Stimulated activated effector memory CD8-positive, alpha-beta T cell treated with anti-CD3 and anti-CD28 coated beads, Interleukin-12 subunit alpha, Interleukin-12 subunit beta, amount 100 ng/mL, for 72 hours (primary cell): ENCODE measurements around the gene C1S.
A peak's percentile ranks its signal among the peaks of the same experiment; 100 is the strongest.
"Not testable (repeated sequence)": the region's sequence is repeated elsewhere in the genome, so short reads cannot be mapped to it uniquely, and the experiment has no call there.

Experiments
- ATAC-seq: fragments of 150-1000 bp; cut with Tn5 transposase; 2 replicates; pipeline ENCODE4 v1.10.0; 2021
- DNase-seq, 2 donors: peaks; one replicate each; pipeline ENCODE4 v3.0.0; 2021 to 2022; ENCODE audit warnings: low spot score in 2 of 2
- H3K27ac Mint-ChIP-seq: one replicate; pipeline ENCODE4 v1.8.0; 2022; ENCODE audit warnings: mild to moderate bottlenecking, mixed read lengths
- H3K36me3 Mint-ChIP-seq: one replicate; pipeline ENCODE4 v1.8.0; 2022; ENCODE audit warnings: mild to moderate bottlenecking, mixed read lengths
- H3K4me1 Mint-ChIP-seq: one replicate; pipeline ENCODE4 v1.8.0; 2022; ENCODE audit warnings: mixed read lengths
- H3K4me3 Mint-ChIP-seq: one replicate; pipeline ENCODE4 v1.8.0; 2022; ENCODE audit warnings: mild to moderate bottlenecking, mixed read lengths
- H3K9me3 Mint-ChIP-seq: one replicate; pipeline ENCODE4 v1.8.0; 2022; ENCODE audit warnings: mixed read lengths

C1S gene

DNA sequence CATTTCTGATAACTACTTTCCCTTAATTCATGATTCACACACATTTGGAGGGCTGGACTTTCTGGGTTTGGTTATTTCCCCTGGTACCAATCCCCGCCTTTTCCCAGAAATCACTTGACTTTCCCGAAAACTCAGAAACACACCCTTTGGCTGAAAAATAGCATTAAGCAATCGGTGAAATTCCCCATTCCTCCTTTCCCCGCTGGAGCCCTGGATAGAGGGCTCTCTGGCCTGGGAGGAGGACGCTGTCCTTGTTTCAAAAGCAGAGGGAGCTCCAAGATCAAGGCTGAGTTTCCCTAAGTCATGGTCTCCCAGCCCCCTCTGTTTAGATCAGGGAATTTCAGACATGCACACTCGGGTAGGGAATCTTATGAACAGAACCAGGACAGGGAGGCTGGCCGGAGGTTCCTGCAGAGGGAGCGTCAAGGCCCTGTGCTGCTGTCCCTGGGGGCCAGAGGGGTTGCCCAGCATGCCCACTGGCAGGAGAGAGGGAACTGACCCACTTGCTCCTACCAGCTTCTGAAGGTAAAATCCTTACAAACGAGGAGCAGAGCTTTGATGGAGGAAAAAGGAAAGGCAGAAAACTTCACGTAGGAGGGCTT lies at the start of gene C1S:
Gene C1S (plus strand): TSS at position 366 of the 602 bp plus-strand sequence. CDS start 1,195 bp downstream, outside the sequence.
- DNase-seq: no peak
- Mint-ChIP-seq H3K4me1 (no peaks in the 10 kb centered on the region), H3K9me3 (no peaks in the 10 kb centered on the region), H3K4me3 (no peak within 1 kb of the TSS), H3K36me3 (no peaks in the 10 kb centered on the region), H3K27ac (no peak within 1 kb of the TSS)
- ATAC-seq: no peak

DNA sequence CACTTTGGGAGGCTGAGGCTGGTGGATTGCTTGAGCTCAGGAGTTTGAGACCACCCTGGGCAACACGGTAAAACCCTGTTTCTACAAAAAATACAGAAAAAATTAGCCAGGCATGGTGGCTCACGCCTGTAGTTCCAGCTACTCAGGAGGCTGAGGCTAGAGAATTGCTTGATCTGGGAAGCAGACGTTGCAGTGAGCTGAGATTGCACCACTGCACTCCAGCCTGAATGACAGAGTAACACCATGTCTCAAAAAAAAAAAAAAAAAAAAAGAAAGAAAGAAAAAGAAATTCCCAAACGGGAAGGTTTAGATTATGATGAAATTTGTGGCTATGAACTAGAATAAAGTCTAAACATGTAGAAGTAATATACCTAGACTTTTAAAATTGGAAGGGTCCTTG lies 49.1 kb upstream of the C1S start:
- H3K4me3 Mint-ChIP-seq, ATAC-seq, H3K27ac Mint-ChIP-seq, DNase-seq, H3K9me3 Mint-ChIP-seq: not testable (repeated sequence)
- peaks cover 73% of the 10 kb centered on the region for H3K36me3 Mint-ChIP-seq
- peaks cover 16% of the 10 kb centered on the region for H3K4me1 Mint-ChIP-seq

DNA sequence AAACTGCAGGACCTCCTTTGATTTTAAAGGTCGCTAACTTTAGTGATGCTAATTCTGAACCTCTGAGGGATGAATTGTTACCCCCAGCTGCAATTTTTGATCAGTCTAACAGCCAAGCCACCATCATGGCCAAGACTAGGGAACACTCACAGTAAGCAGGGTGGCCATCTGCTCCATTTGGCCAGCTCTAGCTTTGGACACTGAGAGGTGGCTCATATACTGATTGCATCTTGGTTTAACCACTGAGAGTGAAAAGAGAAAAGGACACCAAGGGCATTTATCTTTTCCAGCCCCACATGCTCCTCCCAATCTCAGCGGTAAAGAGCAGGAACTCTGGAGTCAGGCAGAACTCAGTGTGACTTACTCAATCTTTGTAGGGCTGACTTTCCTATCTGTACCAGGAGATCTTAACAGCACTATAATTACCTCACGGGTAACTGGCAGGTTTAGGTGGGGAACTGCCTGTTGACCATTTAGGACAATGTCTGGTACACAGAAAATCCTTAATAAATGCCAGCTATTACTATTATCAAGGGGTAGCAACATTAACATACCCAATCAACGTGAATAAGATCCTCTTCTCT lies 48.4 kb upstream of the C1S start:
- Mint-ChIP-seq H3K4me3 (no peak overlapping the region), H3K4me1 (peaks cover 23% of the 10 kb centered on the region), H3K9me3 (no peaks in the 10 kb centered on the region), H3K36me3 (peaks cover 66% of the 10 kb centered on the region), H3K27ac (peak overlapping the region; percentile 33)
- DNase-seq (no peak), ATAC-seq (no peak)

DNA sequence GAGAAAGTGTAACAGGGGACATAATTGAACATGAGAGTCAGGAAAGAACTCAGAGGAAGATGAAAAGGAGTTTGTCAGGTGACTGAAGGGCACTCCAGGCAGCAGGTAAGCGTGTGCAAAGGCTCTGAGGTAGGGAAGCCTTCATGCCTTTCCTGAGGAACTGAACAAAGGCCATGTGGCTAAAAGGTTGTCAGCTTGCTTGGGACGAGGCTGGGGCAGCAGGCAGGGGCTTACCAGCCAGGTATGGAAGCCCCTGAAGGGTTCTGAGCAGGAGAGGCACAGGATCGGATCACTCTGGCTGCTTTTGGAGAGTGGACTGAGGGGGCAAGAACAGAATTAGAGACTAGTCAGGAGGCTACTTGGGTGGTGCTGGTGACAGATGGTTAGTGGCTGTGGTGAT lies 47.4 kb upstream of the C1S start:
- no peak overlapping the region for H3K4me3 Mint-ChIP-seq
- peaks cover 56% of the 10 kb centered on the region for H3K36me3 Mint-ChIP-seq
- peaks cover 32% of the 10 kb centered on the region for H3K4me1 Mint-ChIP-seq
- H3K27ac Mint-ChIP-seq: peak overlapping the region; percentile 33
- DNase-seq: no peak
- no peaks in the 10 kb centered on the region for H3K9me3 Mint-ChIP-seq
- no peak for ATAC-seq

GRCh38 chr12:7015555-7016370 lies 44.8 kb upstream of the C1S start:
- Mint-ChIP-seq H3K4me1 (peaks cover 38% of the 10 kb centered on the region), H3K9me3 (no peaks in the 10 kb centered on the region), H3K4me3 (no peak overlapping the region), H3K27ac (no peak overlapping the region), H3K36me3 (peaks cover 31% of the 10 kb centered on the region)
- ATAC-seq (no peak), DNase-seq (no peak)

DNA sequence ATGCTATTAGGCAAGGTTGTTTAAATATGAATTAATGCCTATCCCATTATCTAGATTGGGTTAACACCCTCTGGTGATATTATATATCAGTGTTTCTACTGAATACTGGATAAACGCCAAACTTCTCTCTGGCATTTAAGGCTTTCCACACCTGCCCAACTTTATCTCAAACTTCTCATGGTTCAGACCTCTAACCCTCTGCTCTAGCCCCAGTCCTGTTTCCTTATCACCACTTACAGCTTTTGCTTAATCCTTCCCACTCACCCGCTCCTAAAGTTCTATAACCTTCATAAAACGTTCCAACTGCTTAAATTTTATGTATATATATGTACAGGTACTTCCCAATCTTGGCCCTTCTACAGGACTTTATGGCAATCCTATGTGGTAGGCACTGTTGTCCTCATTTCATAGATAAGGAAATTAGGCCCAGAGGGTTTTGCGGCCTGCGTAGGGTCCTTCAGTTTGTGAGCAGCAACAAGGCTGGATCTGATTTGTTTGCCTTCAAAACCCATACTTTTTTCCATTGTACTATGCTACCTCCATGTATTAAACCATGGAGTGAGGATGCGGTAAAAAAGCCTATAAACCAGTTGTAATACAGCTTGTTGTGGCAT lies 43.5 kb upstream of the C1S start:
- H3K9me3 Mint-ChIP-seq: no peaks in the 10 kb centered on the region
- ATAC-seq (no peak), DNase-seq (no peak)
- H3K4me3 Mint-ChIP-seq: peak overlapping the region; percentile 82
- peak overlapping the region; percentile 83 for H3K27ac Mint-ChIP-seq
- H3K36me3 Mint-ChIP-seq: peaks cover 28% of the 10 kb centered on the region
- peaks cover 38% of the 10 kb centered on the region for H3K4me1 Mint-ChIP-seq

- Mint-ChIP-seq H3K4me1 (peaks cover 38% of the 10 kb centered on the region), H3K4me3 (peak overlapping the region; percentile 82), H3K9me3 (no peaks in the 10 kb centered on the region), H3K27ac (peak overlapping the region; percentile 83), H3K36me3 (peaks cover 24% of the 10 kb centered on the region)
- DNase-seq: no peak
- peak; percentile 47 for ATAC-seq
These were observed 42.6 kb upstream of the C1S start for GRCh38 chr12:7017870-7018349.

GRCh38 chr12:7018350-7019042 lies 42.0 kb upstream of the C1S start, which contains the start of gene LPCAT3:
TSS of gene LPCAT3 (minus strand) at chr12:7018476. CDS start at chr12:7018424, 52 bp downstream.
- ATAC-seq (peak; percentile 97), DNase-seq (peak; percentile 97 to 98)
- Mint-ChIP-seq H3K4me1 (peaks cover 38% of the 10 kb centered on the region), H3K27ac (peak within 1 kb of the TSS; percentile 83), H3K4me3 (peak within 1 kb of the TSS; percentile 82), H3K36me3 (peaks cover 20% of the 10 kb centered on the region), H3K9me3 (no peaks in the 10 kb centered on the region)

DNA sequence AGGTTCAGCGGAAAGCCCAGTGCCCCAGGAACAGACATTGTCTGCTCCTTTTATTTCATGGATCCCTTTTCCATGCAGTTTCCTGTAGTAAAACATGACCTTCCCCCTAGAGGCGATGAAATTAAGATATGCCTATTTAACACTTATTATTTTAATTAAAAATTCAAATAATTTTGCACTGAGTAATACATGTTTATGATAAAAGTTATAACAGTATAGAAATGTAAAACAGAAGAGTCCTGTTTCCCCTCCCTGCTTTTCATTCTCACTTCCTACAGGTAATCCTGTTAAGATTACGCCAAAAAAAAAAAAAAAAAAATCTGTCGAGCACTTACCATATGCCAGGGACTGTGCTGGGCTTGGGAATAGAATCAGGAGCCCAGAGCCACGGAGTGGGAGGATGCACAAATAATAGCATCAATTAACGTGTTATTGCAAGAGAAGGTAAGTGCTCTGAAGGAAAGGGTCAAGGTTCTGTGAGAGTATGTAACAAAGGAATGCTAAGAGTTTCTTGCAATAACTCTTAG lies 41.4 kb upstream of the C1S start:
- ATAC-seq: no peak
- peak overlapping the region; percentile 82 for H3K4me3 Mint-ChIP-seq
- peak overlapping the region; percentile 83 for H3K27ac Mint-ChIP-seq
- H3K9me3 Mint-ChIP-seq: no peaks in the 10 kb centered on the region
- H3K36me3 Mint-ChIP-seq: peaks cover 16% of the 10 kb centered on the region
- peaks cover 32% of the 10 kb centered on the region for H3K4me1 Mint-ChIP-seq
- DNase-seq: no peak

- DNase-seq (no peak), ATAC-seq (no peak)
- H3K9me3 Mint-ChIP-seq: no peaks in the 10 kb centered on the region
- no peak overlapping the region for H3K27ac Mint-ChIP-seq
- H3K36me3 Mint-ChIP-seq: no peaks in the 10 kb centered on the region
- H3K4me3 Mint-ChIP-seq: no peak overlapping the region
- H3K4me1 Mint-ChIP-seq: peaks cover 16% of the 10 kb centered on the region
These were observed 38.6 kb upstream of the C1S start for GRCh38 chr12:7021956-7022355.

GRCh38 chr12:7023114-7023513 lies 37.4 kb upstream of the C1S start:
- Mint-ChIP-seq H3K4me3 (no peak overlapping the region), H3K4me1 (peaks cover 6% of the 10 kb centered on the region), H3K27ac (no peak overlapping the region), H3K9me3 (no peaks in the 10 kb centered on the region), H3K36me3 (no peaks in the 10 kb centered on the region)
- no peak for DNase-seq
- no peak for ATAC-seq

GRCh38 chr12:7026854-7027253 lies 33.7 kb upstream of the C1S start:
- H3K4me3 Mint-ChIP-seq: no peak overlapping the region
- H3K36me3 Mint-ChIP-seq: no peaks in the 10 kb centered on the region
- H3K9me3 Mint-ChIP-seq: no peaks in the 10 kb centered on the region
- H3K4me1 Mint-ChIP-seq: no peaks in the 10 kb centered on the region
- ATAC-seq: no peak
- H3K27ac Mint-ChIP-seq: no peak overlapping the region
- no peak for DNase-seq

GRCh38 chr12:7031306-7031705 lies 29.2 kb upstream of the C1S start:
- Mint-ChIP-seq H3K27ac (no peak overlapping the region), H3K36me3 (no peaks in the 10 kb centered on the region), H3K4me1 (peaks cover 4% of the 10 kb centered on the region), H3K9me3 (no peaks in the 10 kb centered on the region), H3K4me3 (no peak overlapping the region)
- DNase-seq (no peak), ATAC-seq (no peak)

DNA sequence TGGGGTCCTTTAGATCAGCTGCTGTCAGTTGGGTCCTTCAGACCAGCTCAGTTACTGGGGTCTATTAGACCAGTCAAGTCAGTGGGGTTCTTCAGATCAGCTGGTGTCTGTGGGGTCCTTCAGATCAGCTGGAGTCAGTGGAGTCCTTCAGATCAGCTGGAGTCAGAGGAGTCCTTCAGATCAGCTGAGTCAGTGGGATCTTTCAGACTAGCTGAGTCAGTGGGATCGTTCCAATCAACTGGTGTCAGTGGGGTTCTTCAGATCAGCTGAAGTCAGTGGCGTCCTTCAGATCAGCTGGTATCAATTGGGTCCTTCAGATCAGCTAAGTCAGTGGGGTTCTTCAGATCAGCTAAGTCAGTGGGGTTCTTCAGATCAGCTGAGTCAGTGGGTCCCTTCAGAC lies 27.5 kb upstream of the C1S start:
- H3K4me1 Mint-ChIP-seq: peaks cover 13% of the 10 kb centered on the region
- no peak overlapping the region for H3K4me3 Mint-ChIP-seq
- no peaks in the 10 kb centered on the region for H3K36me3 Mint-ChIP-seq
- H3K9me3 Mint-ChIP-seq: no peaks in the 10 kb centered on the region
- H3K27ac Mint-ChIP-seq: peak overlapping the region; percentile 3
- DNase-seq: no peak
- no peak for ATAC-seq

- Mint-ChIP-seq H3K27ac (no peak overlapping the region), H3K4me3 (no peak overlapping the region), H3K36me3 (no peaks in the 10 kb centered on the region), H3K9me3 (no peaks in the 10 kb centered on the region), H3K4me1 (peaks cover 13% of the 10 kb centered on the region)
- no peak for ATAC-seq
- DNase-seq: no peak
These were observed 26.1 kb upstream of the C1S start for GRCh38 chr12:7034464-7034863.
